Epithelial cell of prostate (primary cell): ENCODE data around the gene SFRP5.

Experiments
- DNase-seq: peaks from one replicate; pipeline ENCODE4 v3.0.0-alpha.2; 2011; ENCODE audit warnings: low read depth, low spot score
- H3K27ac ChIP-seq: fragments of 450-650 bp; 2 replicates; pipeline ENCODE4 v1.5.1; 2017; ENCODE audit warnings: mild to moderate bottlenecking

SFRP5 gene

GRCh38 chr10:97771913-97772823 lies at the start of gene SFRP5:
Gene SFRP5, minus strand, starts transcription at chr10:97771999. Its CDS starts 166 bp downstream, at chr10:97771833.
- H3K27ac ChIP-seq: no peak within 1 kb of the TSS
- DNase-seq: no peak

DNA sequence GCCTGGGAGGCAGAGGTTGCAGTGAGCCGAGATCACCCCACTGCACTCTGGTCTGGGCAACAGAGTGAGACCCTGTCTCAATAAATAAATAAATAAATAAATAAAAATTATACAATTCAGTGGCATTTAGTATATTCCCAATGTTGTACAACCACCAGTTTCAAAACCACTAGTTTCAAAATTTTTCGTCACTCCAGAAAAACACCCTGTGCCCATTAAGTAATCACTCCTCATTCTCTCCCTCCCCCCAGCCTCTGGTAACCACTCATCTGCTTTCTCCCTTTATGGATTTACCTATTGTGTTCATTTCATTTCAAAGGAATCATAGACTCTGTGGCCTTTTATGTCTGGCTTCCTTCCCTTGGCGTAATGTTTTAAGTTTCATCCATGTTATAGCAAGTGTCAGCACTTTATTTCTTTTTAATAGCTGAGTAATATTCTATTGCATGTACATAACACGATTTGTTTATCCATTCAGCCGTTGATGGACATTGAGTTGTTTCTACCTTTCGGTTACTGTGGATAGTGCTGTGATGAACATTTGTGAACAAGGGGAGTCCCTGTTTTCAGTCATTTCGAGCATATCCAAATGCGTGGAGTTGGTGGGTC lies 48.4 kb upstream of the SFRP5 start:
- DNase-seq: no peak
- no peak overlapping the region for H3K27ac ChIP-seq

GRCh38 chr10:97818572-97818971 lies 46.8 kb upstream of the SFRP5 start:
- DNase-seq: no peak
- H3K27ac ChIP-seq: no peak overlapping the region

DNA sequence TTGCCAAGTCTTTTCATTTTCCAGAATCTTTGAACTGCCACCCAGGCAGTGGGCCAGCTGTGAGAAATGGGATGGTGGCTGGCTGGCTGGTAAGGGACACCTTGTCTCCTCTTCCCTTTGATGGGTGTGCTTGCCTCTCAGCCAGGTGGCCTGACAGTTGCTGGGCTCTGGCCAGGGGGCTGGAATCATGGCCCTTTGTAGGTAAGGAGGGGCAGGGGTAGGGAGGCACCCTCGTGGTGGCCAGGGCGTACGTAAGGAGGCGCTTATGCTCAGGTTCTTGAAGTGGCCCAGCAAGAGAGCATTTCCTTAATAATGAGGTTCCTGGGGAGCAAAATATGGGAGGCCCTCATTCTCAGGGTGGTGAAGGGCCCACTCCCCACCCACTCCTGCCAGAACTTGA lies 44.8 kb upstream of the SFRP5 start:
- DNase-seq: no peak
- no peak overlapping the region for H3K27ac ChIP-seq

- no peak overlapping the region for H3K27ac ChIP-seq
- DNase-seq: no peak
Observed at GRCh38 chr10:97814996-97815395, 43.2 kb upstream of the SFRP5 start.

GRCh38 chr10:97813311-97813710 lies 41.5 kb upstream of the SFRP5 start:
- no peak for DNase-seq
- H3K27ac ChIP-seq: no peak overlapping the region

DNA sequence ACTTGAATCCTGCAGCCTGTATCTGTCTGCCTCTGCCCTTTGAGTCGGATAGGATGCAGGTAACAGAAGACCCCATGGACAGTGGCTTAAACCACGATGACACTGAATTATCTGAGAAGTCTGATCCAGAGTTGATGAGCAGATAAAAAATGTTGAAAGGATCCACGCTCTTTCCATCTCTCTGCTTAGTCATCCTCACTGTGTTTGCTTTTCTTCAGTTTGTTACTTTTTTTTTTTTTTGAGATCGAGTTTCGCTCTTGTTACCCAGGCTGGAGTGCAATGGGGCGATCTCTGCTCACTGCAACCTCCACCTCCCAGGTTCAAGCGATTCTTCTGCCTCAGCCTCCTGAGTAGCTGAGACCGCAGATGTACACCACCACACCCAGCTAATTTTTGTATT lies 40.9 kb upstream of the SFRP5 start:
- DNase-seq: no peak
- H3K27ac ChIP-seq: no peak overlapping the region

DNA sequence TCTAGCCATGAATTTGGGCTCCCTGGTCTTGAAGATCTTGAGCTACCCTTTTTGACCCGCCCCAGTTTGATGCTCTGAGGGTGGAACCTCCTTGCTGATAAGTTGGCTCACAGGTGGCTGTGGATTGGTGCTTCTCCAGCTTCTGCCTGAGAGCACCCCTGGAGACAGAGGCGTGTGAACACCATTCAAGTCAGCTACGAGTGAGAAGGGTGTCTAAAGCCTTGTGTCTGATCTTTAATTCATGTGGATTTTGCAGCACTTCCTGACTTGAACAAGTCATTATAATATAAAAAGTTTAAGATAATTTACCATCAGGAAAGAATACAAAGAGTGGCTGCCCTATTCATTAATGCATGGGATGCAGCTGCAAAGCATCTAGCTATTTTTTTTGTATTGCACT lies 40.2 kb upstream of the SFRP5 start:
- no peak for DNase-seq
- H3K27ac ChIP-seq: no peak overlapping the region

DNA sequence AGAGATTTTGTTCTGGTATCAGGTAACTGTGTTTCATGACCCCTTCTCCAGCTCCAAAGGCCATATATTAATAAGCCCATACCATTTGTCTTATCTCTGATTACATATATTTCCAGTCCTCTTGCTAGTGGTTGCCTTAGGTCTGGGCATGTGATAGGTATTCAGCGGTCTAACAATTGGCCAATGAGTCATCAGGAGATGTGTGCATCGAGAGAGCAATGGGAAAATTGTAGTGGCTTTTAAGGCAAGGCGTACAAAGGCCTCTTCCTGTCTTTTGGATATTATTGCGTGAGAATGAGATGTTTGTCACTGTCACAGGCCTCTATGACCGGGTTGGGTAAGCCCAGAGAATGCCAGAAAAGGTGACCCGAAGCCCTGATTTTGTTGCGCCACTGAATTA lies 38.6 kb upstream of the SFRP5 start:
- H3K27ac ChIP-seq: no peak overlapping the region
- peak; percentile 16 for DNase-seq

- no peak for DNase-seq
- H3K27ac ChIP-seq: no peak overlapping the region
Observed at GRCh38 chr10:97805949-97806348, 34.1 kb upstream of the SFRP5 start.

DNA sequence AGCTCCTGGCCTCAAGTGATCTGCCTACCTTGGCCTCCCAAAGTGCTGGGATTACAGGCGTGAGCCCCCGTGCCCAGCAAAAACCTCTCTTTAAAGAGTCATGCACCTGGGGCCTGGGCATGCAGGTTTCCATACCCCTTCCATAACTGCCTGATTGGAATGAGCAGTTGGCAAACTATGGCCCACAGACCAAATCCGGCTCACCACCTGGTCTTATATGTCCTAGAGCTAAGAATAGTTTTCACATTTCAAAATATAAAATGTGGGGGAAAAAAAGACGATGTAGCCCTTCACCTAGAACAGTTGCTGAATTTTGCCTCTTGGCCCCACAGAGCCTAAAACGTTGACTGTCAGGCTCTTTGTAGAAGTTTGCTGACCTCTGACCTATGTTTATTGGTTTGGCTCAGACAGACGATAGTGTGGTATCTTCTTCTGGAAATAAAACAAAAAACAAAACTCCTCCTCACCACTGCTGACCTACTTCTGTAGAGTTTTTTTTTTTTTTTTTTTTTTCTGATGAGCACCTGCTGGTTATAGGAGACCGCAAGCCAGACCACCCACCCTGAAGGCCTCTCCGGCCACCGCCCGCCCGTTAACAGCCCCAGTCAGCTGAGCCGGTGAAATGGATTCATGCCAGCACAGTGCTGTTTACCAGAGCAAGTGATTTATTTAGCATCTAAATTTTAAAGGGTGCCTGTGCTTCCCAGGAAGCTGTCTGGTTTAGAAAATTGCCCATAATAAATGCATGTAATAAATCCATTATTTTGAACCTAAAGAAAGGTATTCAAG lies 33.5 kb upstream of the SFRP5 start:
- DNase-seq: no peak

DNA sequence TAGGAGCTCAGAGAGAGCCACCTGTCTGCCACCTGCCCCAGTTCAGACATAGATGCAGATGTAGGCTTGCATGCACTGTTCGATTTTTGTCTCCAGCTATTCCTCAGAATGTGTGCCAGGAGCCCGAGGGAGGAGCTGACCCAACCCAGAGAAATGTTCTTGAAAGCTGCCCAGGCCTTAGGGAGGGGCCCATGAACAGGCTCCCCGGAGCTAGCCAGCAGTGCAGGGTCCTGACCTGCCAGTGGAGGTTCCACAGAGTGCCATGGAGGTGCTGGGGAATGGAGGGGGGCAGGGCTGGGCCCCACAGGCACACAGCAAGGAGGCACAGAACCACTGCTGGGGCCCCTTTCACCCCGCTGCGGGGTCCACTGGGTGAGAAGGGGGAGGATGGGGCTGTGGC lies 29.6 kb upstream of the SFRP5 start:
- no peak for DNase-seq
- no peak overlapping the region for H3K27ac ChIP-seq

More for the DNA sequence above, 33.5 kb upstream of the SFRP5 start:
- no peak overlapping the region for H3K27ac ChIP-seq

DNA sequence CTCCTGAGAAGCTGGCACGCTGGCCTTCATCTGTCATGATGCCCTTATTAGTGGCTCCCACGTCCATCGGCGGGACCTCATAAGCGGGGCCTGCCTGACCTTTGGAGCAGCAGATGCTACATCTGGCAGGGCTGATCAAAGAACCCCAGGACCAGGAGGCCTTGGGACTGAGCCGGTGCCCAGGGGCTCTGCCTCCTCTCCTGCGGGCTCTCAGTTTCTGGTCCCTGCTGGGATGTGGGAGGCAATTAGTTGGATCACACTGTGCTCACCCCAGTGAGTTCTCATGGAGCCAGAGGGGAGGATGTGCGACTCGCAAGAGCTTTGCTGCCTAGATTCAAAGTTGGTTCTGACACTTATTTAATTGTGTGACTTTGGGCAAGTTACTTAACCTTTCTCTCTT lies 28.7 kb upstream of the SFRP5 start:
- no peak for DNase-seq
- no peak overlapping the region for H3K27ac ChIP-seq

DNA sequence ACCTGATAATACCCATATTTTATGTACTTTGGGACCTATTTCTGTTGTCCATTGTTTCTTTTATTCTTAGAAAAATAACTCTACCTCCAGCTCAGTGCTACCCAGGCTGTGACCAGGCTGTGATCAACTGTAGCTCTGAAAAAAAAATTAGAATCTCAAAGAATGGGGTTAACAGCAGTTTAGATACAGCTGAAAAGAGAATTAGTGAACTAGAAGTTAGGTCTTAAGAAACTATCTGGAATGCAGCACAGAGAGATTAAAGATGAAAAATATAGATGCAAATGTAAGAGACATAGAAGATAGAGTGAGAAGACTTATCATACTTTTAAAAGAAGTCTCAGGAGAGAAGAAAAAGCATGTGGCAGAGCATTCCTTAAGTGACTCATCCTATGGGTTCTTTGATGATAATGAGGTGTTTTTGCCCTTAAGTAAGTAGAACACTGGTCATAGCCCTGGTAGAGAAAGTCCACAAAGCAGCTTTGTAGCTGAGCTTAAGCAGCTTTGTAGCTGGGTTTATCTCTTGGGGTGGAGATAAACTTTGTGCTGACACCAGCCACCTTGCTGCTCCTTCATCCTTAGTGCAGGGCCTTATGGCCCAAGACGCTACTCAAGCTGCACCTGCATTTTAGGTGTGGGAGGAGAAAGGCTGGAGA lies 27.3 kb upstream of the SFRP5 start:
- DNase-seq: no peak

GRCh38 chr10:97796651-97797050 lies 24.9 kb upstream of the SFRP5 start:
- no peak overlapping the region for H3K27ac ChIP-seq
- no peak for DNase-seq

More for the DNA sequence above, 27.3 kb upstream of the SFRP5 start:
- H3K27ac ChIP-seq: no peak overlapping the region

- no peak for DNase-seq
- no peak overlapping the region for H3K27ac ChIP-seq
Observed at GRCh38 chr10:97795886-97796285, 24.1 kb upstream of the SFRP5 start.

GRCh38 chr10:97791824-97792721 lies 20.3 kb upstream of the SFRP5 start:
- no peak overlapping the region for H3K27ac ChIP-seq
- no peak for DNase-seq

DNA sequence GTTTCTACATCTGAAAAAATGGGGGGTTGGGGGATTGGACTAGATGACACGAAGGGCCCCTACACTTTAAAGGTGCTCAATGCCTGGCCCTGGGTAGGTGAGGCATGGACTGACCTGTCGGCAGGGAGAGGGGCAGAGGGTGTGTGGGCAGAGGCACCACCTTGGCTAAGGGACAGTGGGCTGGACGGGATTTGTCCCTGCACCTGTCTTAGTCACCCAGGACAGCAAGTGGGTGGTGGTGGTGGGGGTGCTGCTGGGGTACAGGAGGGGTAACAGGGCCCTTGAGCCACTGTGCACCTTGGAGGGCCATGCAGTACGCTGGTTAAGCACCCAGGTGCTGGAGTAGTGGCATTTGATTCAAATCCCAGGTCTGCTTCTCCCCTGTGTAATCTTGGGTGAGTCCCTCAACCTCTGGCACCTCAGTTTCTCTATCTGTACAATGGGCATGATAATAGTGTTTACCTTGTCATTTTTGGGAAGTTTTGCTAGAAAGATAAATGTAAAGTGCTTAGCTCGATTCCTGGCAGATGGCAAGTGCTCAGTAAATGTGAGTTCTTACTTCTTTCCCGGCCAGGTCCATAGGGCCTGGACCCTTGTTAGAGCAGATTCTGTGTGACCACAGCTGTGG lies 18.1 kb upstream of the SFRP5 start:
- no peak overlapping the region for H3K27ac ChIP-seq
- DNase-seq: no peak
